Esophagus squamous epithelium (tissue), 5 donors: ENCODE data around the gene EMX2. TPM values are rescaled to one million over a fixed set of nuclear protein-coding genes. Genes with fewer than 3 reads are reported as not detected.

Experiments used
- DNase-seq: peaks from one replicate; lab custom pipeline; 2025; lab: John Stamatoyannopoulos, UW
- H3K27ac ChIP-seq, 4 donors: fragments of 200-600 bp; sonication (generic); one replicate each; pipeline ENCODE4 v1.5.1; 2016 to 2019; ENCODE audit warnings: mild to moderate bottlenecking in 1 of 4
- H3K27me3 ChIP-seq, 4 donors: fragments of 200-600 bp; sonication (generic); 1 replicate in 3 of 4; 2 replicates in 1 of 4; pipeline versions ENCODE4 v1.5.1 to v1.6.0; 2017 to 2021; ENCODE audit warnings: antibody characterized with exemption in 1 of 4
- H3K36me3 ChIP-seq, 3 donors: fragments of 200-600 bp; sonication (generic); one replicate each; pipeline ENCODE4 v1.5.1; 2016 to 2019
- H3K4me1 ChIP-seq, 3 donors: fragments of 200-600 bp; sonication (generic); one replicate each; pipeline ENCODE4 v1.5.1; 2017 to 2019
- H3K4me3 ChIP-seq, 4 donors: fragments of 200-600 bp; sonication (generic); 1 replicate in 3 of 4; 2 replicates in 1 of 4; pipeline ENCODE4 v1.5.1; 2016 to 2019; ENCODE audit warnings: mild to moderate bottlenecking in 2 of 4, moderate library complexity in 1 of 4
- H3K9me3 ChIP-seq, 3 donors: fragments of 200-600 bp; sonication (generic); one replicate each; pipeline ENCODE4 v1.5.1; 2016 to 2019
- POLR2A ChIP-seq, 4 donors: fragments of 450-650 bp; IDR thresholded peaks; one replicate each; pipeline ENCODE4 v1.6.1; 2017; ENCODE audit warnings: antibody characterized with exemption in 4 of 4, mild to moderate bottlenecking in 4 of 4, moderate library complexity in 3 of 4
- WGBS, 2 donors: methylation state at CpG; one replicate each; pipeline ENCODE4 v1.1.5; 2018; 5-methylcytosine and 5-hydroxymethylcytosine counted together
- intact Hi-C: fragments of 100-400 bp; cut with DNase I; formaldehyde crosslinking; loops from one replicate; pipeline ENCODE4 v1.15.0; 2022
- total RNA-seq, 4 donors: library from RNA; depleted of rRNA; stranded (reverse); fragments of >200 nt; gene quantifications; one replicate each; pipeline ENCODE4 v1.1.0, GENCODE V29; 2016
- TF ChIP-seq, protein P1 (sequence below), 6 experiments: fragments of 450-650 bp in 4 of 6; fragments of 200-600 bp in 2 of 6; sonication (generic) in 2 of 6; IDR thresholded peaks; one replicate each; pipeline ENCODE4 v1.5.1; 2016 to 2019; ENCODE audit warnings: antibody characterized with exemption in 6 of 6, mild to moderate bottlenecking in 4 of 6, moderate library complexity in 4 of 6
- donor health status: DM: yes; HTN: yes; CAD: no.

Gene EMX2
- total RNA-seq, 4 donors from 2014 or later: 0.19 TPM; not detected in 3

DNA sequence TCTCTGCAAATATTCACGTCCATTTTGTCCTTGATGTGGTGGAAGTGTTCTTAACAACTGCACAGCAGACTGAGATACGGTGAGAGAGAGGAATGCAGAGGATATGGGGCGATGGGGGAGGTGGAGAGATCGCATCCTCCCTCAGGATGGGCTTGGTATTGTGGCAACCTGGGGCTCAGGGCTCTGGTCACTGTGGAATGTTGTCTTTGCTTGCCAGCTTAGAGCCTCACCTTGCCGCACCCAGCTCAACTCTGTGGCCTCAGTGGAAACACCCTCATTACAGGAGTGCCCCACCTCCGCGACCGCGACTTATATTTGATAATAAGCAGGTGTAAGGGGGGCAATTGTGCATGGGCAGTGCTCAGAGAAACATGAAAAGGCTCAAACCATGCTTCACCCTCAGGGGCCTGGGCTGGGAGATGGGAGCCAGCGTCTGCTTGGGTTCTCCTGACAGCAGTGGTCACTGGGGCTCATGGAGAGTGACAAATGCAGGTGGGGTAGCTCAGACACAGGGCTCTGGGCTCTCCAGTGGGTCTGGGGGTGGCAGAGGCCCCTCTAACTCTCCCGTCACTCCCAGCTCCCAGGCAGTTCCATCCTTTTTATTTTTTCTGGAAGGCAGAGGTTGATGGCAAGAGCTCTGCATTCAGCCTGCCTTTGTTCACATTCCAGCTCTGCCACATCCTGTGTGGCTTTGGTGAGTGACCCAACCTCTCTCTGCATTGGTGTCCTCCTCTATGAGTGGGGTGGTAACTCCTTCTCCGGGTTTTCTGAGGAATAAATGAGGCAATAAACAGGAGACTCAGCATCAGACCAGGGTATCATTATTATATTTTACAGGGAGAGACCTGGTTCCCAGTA, 43.1 kb upstream of the EMX2 start:
- Histone ChIP-seq H3K36me3 (no peaks in the 10 kb centered on the region), H3K4me3 (no peak overlapping the region), H3K27ac (no peak overlapping the region), H3K27me3 (peaks cover 0 to 57% (median 0%) of the 10 kb centered on the region in 4 donors), H3K4me1 (no peaks in the 10 kb centered on the region), H3K9me3 (no peaks in the 10 kb centered on the region)
- intact Hi-C loops: loop anchor here (5.0 to 10.0 kb wide), 2 partner anchors 743 to 915 kb away; no protein-coding TSS in a partner anchor
- TF ChIP-seq, protein P1, sequence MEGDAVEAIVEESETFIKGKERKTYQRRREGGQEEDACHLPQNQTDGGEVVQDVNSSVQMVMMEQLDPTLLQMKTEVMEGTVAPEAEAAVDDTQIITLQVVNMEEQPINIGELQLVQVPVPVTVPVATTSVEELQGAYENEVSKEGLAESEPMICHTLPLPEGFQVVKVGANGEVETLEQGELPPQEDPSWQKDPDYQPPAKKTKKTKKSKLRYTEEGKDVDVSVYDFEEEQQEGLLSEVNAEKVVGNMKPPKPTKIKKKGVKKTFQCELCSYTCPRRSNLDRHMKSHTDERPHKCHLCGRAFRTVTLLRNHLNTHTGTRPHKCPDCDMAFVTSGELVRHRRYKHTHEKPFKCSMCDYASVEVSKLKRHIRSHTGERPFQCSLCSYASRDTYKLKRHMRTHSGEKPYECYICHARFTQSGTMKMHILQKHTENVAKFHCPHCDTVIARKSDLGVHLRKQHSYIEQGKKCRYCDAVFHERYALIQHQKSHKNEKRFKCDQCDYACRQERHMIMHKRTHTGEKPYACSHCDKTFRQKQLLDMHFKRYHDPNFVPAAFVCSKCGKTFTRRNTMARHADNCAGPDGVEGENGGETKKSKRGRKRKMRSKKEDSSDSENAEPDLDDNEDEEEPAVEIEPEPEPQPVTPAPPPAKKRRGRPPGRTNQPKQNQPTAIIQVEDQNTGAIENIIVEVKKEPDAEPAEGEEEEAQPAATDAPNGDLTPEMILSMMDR (IDR thresholded peaks at IDR 0.05): no peak
- no peak for TF ChIP-seq POLR2A (IDR thresholded peaks at IDR 0.05)
- 57 to 71% methylated on average over 5 to 10 of the region's 12 CpGs for WGBS, 2 donors
- DNase-seq: no peak

- Histone ChIP-seq H3K36me3 (no peaks in the 10 kb centered on the region), H3K4me3 (no peak overlapping the region), H3K9me3 (no peaks in the 10 kb centered on the region), H3K27me3 (peaks cover 0 to 53% (median 0%) of the 10 kb centered on the region in 4 donors), H3K27ac (no peak overlapping the region), H3K4me1 (no peaks in the 10 kb centered on the region)
- DNase-seq: no peak
- no peak for TF ChIP-seq POLR2A (IDR thresholded peaks at IDR 0.05)
- TF ChIP-seq, protein P1 (IDR thresholded peaks at IDR 0.05): no peak
- WGBS, 2 donors: 74 to 77% methylated on average over 4 to 5 of the region's 5 CpGs
- intact Hi-C loops: no loop called here
Measured at GRCh38 chr10:117500456-117500855, 42.1 kb upstream of the EMX2 start.

DNA sequence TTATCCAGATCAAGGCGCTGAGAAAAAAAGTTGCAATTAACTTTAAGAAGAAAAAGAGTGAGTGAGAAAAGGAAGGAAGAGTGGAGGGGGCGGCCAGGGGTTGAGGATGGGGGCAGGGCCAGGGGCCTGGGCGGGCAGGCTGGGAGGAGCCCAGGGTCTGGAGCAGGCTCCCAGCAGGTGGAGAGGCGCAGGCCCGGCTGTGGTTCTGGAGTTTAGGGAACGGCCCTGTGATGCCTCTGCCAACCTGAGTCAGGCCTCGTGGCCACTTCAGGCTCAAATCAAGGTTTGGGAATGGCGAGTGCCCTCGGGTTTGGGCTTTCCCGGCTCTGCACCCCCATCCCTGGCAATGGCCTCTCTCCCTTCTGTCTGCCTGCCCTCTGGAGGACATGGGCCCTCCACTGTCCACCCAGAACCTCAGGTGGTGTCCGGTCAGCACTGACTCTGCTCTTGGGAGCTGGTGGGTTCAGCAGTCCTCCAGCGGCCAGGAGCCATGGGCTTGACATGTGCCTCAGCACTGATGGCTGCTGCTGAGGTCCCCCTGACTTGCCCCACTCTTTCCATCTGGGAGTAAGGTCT, 41.0 kb upstream of the EMX2 start:
- no peak overlapping the region for H3K4me3 ChIP-seq
- TF ChIP-seq POLR2A (IDR thresholded peaks at IDR 0.05): no peak
- TF ChIP-seq, protein P1 (IDR thresholded peaks at IDR 0.05): no peak
- H3K27ac ChIP-seq: no peak overlapping the region
- H3K4me1 ChIP-seq: no peaks in the 10 kb centered on the region
- peaks cover 0 to 56% (median 2%) of the 10 kb centered on the region in 4 donors for H3K27me3 ChIP-seq
- H3K36me3 ChIP-seq: no peaks in the 10 kb centered on the region
- WGBS, 2 donors: 70 to 74% methylated on average over 6 to 11 of the region's 12 CpGs
- H3K9me3 ChIP-seq: no peaks in the 10 kb centered on the region
- intact Hi-C loops: no loop called here
- DNase-seq: no peak

DNA sequence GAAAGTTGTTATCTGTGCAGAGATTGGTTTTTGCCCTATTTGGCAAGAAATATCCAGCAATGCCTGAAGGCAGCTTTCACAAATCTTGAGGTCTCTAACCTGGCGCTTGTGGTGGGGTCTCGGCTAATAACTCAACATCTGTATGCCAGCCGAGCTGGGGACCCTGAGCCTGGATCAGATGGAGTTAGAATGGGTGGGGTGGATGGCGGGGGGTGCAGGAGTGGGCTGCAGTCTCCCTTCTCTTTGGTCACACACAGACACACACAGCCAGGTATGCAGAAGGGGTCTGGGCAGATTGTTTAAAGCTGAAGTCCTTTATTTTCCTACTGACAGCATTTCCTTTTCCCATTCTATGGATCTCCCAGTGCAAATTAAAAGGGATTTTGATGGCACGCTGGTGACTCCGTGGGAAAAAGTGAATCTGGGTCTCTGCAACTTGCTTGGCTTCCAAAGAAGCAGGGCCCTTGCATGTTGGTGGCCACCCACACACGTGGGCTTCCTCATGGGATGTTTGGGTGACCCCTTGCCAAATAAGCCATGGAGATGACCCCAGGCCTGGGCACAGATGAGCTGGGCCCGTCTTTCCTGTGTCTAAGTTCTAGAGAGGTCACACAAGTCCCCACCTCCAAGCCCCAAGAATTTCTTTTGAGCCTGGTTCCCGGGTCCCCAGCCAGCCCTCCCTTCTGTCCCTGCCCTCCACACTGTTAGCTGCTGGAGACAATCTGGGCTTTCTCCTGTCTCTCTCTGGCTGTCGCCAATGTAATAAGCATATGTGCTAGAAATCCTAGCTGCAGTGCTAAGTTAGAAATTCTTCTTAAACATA, 39.9 kb upstream of the EMX2 start:
- H3K9me3 ChIP-seq: no peaks in the 10 kb centered on the region
- no peak overlapping the region for H3K4me3 ChIP-seq
- H3K27me3 ChIP-seq: peaks cover 0 to 52% (median 2%) of the 10 kb centered on the region in 4 donors
- H3K36me3 ChIP-seq: no peaks in the 10 kb centered on the region
- 66 to 68% methylated on average over 8 to 10 of the region's 10 CpGs for WGBS, 2 donors
- H3K27ac ChIP-seq: no peak overlapping the region
- TF ChIP-seq, protein P1 (IDR thresholded peaks at IDR 0.05): no peak
- no peak for TF ChIP-seq POLR2A (IDR thresholded peaks at IDR 0.05)
- no peak for DNase-seq
- intact Hi-C loops: no loop called here
- no peaks in the 10 kb centered on the region for H3K4me1 ChIP-seq
